Measurements from ENCODE around the gene DDB1. TPM values are rescaled to one million over a fixed set of nuclear protein-coding genes. Genes with fewer than 3 reads are reported as not detected.

Gene DDB1
- total RNA-seq, 2 donors from 2014 or later: 122 to 144 TPM

DNA sequence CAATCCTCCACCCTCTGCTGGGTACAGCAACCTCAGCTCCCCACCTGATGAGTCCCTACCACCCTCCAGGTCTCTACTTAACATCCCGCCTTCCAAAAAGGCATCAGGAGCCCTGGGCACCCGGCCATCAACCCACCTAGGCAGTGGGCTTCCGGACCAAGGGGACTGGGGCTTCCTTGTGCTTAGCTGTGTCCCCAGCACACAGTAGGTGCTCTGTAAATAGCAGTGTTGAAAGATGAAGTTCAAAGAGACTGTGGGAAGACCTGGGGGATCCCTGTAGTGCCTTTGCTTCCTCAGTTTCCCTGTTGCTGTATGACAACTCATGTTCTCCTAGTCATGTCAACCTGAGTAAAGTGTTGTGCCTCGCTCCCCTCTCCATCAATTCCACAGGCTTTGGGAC lies 58.8 kb downstream of the DDB1 start:
- Histone ChIP-seq H3K4me3 (no peak overlapping the region), H3K9me3 (no peaks in the 10 kb centered on the region), H3K27ac (no peak overlapping the region), H3K27me3 (replicated peaks; ENCODE audit: insufficient read depth) (no peaks in the 10 kb centered on the region), H3K36me3 (no peaks in the 10 kb centered on the region), H3K4me1 (ENCODE audit: control insufficient read depth in 1 of 2, low read depth in 2 of 2) (no peaks in the 10 kb centered on the region)
- no peak for ATAC-seq (ENCODE audit: insufficient number of reproducible peaks, low FRiP score, low read depth)
- TF ChIP-seq, protein P1, sequence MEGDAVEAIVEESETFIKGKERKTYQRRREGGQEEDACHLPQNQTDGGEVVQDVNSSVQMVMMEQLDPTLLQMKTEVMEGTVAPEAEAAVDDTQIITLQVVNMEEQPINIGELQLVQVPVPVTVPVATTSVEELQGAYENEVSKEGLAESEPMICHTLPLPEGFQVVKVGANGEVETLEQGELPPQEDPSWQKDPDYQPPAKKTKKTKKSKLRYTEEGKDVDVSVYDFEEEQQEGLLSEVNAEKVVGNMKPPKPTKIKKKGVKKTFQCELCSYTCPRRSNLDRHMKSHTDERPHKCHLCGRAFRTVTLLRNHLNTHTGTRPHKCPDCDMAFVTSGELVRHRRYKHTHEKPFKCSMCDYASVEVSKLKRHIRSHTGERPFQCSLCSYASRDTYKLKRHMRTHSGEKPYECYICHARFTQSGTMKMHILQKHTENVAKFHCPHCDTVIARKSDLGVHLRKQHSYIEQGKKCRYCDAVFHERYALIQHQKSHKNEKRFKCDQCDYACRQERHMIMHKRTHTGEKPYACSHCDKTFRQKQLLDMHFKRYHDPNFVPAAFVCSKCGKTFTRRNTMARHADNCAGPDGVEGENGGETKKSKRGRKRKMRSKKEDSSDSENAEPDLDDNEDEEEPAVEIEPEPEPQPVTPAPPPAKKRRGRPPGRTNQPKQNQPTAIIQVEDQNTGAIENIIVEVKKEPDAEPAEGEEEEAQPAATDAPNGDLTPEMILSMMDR (IDR thresholded peaks at IDR 0.05): no peak
- DNase-seq (ENCODE audit: low spot score): no peak

DNA sequence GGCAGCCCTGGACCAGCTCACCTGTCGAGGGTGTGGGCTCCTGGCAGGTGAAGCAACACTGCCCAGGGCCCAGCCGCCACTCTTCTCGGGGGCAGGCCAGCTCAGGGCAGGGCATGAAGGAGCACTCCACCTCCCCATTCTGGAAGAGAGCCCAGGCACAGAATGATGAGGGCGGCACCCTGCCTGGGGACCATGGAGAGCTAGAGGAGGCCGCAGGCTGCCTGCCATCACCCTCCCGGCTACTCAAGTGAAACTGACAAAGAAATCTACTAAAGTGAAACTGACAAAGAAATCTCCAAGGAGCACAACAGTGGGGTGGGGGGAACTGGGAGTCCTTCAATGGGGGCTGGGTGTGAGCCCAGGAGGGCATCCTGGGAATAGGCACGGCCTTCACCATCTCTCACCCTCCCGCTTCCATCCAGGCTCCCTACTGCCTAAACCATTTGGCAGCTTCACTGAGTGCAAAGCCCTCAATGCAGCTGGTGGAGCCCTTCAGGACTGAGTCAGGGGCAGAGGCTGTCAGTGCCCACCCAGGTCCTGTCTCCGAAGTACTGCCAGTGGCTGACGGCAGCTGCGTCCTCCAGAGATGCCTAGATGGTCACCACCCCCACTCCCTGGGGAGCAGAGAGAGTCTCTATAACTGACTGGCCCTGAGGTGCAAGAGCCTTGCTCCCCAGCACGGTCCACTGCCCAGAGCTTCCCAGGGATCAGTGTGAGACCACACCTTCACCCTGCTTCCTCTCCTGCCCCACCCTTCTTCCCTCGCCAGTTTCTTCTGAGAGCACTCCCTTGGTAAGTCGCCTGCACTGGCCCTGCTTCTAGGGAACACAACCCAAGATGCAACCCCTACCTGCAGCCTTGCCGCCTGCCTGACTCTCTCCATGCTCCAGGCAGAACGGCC lies 59.5 kb downstream of the DDB1 start:
- ATAC-seq (ENCODE audit: insufficient number of reproducible peaks, low FRiP score, low read depth): no peak

DNA sequence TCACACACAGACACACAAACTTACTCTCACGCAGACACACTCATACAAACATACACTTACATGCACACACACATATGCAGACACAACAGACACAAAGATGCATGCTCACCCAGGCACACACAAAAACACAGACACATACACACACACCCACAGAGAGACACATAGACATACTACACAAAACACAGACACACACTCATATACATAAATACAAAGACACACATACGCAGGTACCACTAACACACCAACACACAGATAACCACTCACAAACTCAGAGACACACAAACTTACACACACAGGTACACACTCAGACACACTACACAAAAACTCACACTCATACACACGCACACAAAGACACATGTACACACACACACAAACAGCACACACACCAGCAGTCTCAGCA lies 60.2 kb downstream of the DDB1 start:
- TF ChIP-seq, protein P1 (IDR thresholded peaks at IDR 0.05): no peak
- Histone ChIP-seq H3K9me3 (no peaks in the 10 kb centered on the region), H3K36me3 (no peaks in the 10 kb centered on the region), H3K4me1 (ENCODE audit: control insufficient read depth in 1 of 2, low read depth in 2 of 2) (no peaks in the 10 kb centered on the region), H3K27me3 (replicated peaks; ENCODE audit: insufficient read depth) (no peaks in the 10 kb centered on the region), H3K4me3 (no peak overlapping the region), H3K27ac (no peak overlapping the region)
- no peak for ATAC-seq (ENCODE audit: insufficient number of reproducible peaks, low FRiP score, low read depth)
- no peak for DNase-seq (ENCODE audit: low spot score)

More for the DNA sequence above, 59.5 kb downstream of the DDB1 start:
- H3K27ac ChIP-seq: no peak overlapping the region
- DNase-seq (ENCODE audit: low spot score): no peak
- TF ChIP-seq, protein P1 (IDR thresholded peaks at IDR 0.05): no peak
- H3K36me3 ChIP-seq: no peaks in the 10 kb centered on the region
- no peaks in the 10 kb centered on the region for H3K9me3 ChIP-seq
- no peaks in the 10 kb centered on the region for H3K27me3 ChIP-seq (replicated peaks; ENCODE audit: insufficient read depth)
- no peaks in the 10 kb centered on the region for H3K4me1 ChIP-seq (ENCODE audit: control insufficient read depth in 1 of 2, low read depth in 2 of 2)
- H3K4me3 ChIP-seq: no peak overlapping the region

DNA sequence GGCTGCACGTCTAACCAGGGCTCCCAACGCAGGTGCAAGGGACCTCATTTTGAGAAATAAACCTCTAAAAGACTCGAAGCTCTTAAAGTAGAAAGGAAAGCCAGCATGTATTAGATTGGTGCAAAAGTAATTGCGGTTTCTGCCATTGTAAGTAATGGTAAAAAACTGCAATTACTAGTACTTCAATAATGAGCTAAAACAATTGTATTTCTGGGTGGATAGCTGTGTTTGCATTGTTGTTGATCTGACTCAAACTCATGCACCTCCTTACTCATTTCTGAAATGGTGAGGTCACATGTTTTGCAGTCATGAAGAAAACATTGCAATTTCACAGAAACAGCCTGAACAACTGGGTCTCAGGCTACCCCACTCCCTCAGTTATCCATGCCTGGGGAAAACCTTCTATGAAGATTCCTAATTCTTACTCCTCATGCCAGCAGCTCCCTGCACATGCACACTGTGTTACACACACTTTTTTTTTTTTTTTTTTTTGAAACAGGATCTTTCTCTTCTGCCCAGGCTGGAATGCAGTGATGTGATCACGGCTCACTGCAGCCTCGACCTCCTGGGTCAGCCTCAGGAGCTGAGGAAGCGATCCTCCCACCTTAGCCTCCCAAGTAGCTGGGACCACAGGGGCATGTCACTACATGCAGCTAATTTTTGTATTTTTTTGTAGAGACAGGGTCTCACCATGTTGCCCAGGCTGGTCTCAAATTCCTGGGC lies 62.4 kb downstream of the DDB1 start:
- H3K27me3 ChIP-seq (replicated peaks; ENCODE audit: insufficient read depth): no peaks in the 10 kb centered on the region
- TF ChIP-seq, protein P1 (IDR thresholded peaks at IDR 0.05): no peak
- H3K9me3 ChIP-seq: no peaks in the 10 kb centered on the region
- DNase-seq (ENCODE audit: low spot score) (no peak), ATAC-seq (ENCODE audit: insufficient number of reproducible peaks, low FRiP score, low read depth) (no peak)
- H3K4me3 ChIP-seq: no peak overlapping the region
- H3K4me1 ChIP-seq (ENCODE audit: control insufficient read depth in 1 of 2, low read depth in 2 of 2): no peaks in the 10 kb centered on the region
- no peak overlapping the region for H3K27ac ChIP-seq
- H3K36me3 ChIP-seq: no peaks in the 10 kb centered on the region

DNA sequence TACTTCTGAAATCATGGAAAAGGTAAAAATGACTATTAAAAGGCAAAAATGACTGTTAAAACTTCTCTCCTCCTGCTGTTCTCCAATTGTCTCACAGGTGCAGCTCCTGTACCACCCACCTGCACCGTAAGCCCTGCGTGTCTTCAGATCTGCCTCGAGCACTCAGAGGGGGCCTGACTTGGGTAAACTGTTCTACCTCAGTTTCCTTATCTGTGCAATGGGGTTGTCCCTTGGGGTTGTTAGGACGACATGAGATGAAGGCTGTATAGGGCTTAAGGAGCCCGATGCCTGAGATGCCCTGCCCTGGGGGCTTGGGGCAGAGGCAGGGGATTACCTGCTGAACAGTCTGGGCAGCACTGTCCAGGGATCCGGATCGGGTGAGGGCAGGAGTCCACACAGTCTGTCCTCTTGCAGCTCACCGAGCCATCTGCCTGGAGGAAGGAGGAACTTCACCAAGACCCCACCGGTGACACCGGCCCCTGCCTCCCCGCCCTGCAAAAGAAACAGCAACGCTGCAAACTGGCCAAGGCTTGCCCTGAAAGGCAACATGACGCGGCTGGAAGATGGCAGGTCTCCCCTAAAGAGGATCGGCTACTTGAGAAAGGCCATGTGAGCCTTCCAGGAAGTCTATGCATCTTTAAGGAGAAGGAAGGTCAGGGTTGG lies 64.2 kb downstream of the DDB1 start:
- H3K36me3 ChIP-seq: no peaks in the 10 kb centered on the region
- TF ChIP-seq, protein P1 (IDR thresholded peaks at IDR 0.05): no peak
- no peak overlapping the region for H3K4me3 ChIP-seq
- no peaks in the 10 kb centered on the region for H3K4me1 ChIP-seq (ENCODE audit: control insufficient read depth in 1 of 2, low read depth in 2 of 2)
- no peak for DNase-seq (ENCODE audit: low spot score)
- no peaks in the 10 kb centered on the region for H3K9me3 ChIP-seq
- H3K27me3 ChIP-seq (replicated peaks; ENCODE audit: insufficient read depth): no peaks in the 10 kb centered on the region
- H3K27ac ChIP-seq: no peak overlapping the region
- ATAC-seq (ENCODE audit: insufficient number of reproducible peaks, low FRiP score, low read depth): no peak

Measured in thoracic aorta (tissue), 2 donors.